Calu3 (cell line): ENCODE measurements around the gene ANO2. TPM values are rescaled to one million over a fixed set of nuclear protein-coding genes. Genes with fewer than 3 reads are reported as not detected.

ENCODE experiments used
- BruUV-seq: library from RNA; stranded (reverse); fragments of 400-500 nt; replicated peaks from 2 replicates; lab custom pipeline; 2021; lab: Mats Ljungman, UMichigan
- CTCF ChIA-PET: fragments of 300-600 bp; sonication (Branson Sonifier 250); formaldehyde crosslinking; loops from one replicate; lab custom pipeline; 2022; ENCODE audit warnings: antibody characterized with exemption; lab: Charles Lee
- DNase-seq: peaks from one replicate; pipeline ENCODE4 v3.0.0; 2022
- H3K27ac Mint-ChIP-seq: one replicate; pipeline ENCODE4 v1.8.0; 2022; ENCODE audit warnings: mixed read lengths; ENCODE audit not compliant: unreplicated experiment
- H3K27me3 Mint-ChIP-seq: one replicate; pipeline ENCODE4 v1.8.0; 2022; ENCODE audit warnings: mixed read lengths; ENCODE audit not compliant: unreplicated experiment
- H3K36me3 Mint-ChIP-seq: one replicate; pipeline ENCODE4 v1.8.0; 2022; ENCODE audit warnings: mild to moderate bottlenecking, moderate library complexity, mixed read lengths; ENCODE audit not compliant: insufficient read depth, unreplicated experiment
- H3K4me1 Mint-ChIP-seq: one replicate; pipeline ENCODE4 v1.8.0; 2022; ENCODE audit warnings: mild to moderate bottlenecking, low read depth, mixed read lengths; ENCODE audit not compliant: unreplicated experiment
- H3K4me3 Mint-ChIP-seq: one replicate; pipeline ENCODE4 v1.8.0; 2022; ENCODE audit warnings: mild to moderate bottlenecking, low read depth, moderate library complexity, mixed read lengths; ENCODE audit not compliant: unreplicated experiment
- H3K9me3 Mint-ChIP-seq: one replicate; pipeline ENCODE4 v1.8.0; 2022; ENCODE audit warnings: low read depth, mixed read lengths; ENCODE audit not compliant: unreplicated experiment
- CTCF ChIP-seq: fragments of 200-600 bp; IDR thresholded peaks from one replicate; pipeline ENCODE4 v1.8.0; 2022; ENCODE audit warnings: antibody characterized with exemption; ENCODE audit not compliant: unreplicated experiment
- intact Hi-C: fragments of 100-400 bp; cut with micrococcal nuclease; formaldehyde crosslinking; loops from one replicate; pipeline ENCODE4 v1.10.0; 2022; ENCODE audit not compliant: unreplicated experiment
- total RNA-seq: library from RNA; stranded (reverse); gene quantifications from 2 replicates; pipeline ENCODE4 v1.2.3, GENCODE V29; 2022

The ANO2 gene
- total RNA-seq, 1 experiment from 2014 or later, result not detected

GRCh38 chr12:5520831-5521230 is 424.2 kb downstream of the ANO2 start:
- Mint-ChIP-seq H3K4me3 (no peak overlapping the region), H3K36me3 (no peaks in the 10 kb centered on the region), H3K27ac (no peak overlapping the region), H3K4me1 (no peaks in the 10 kb centered on the region), H3K27me3 (no peaks in the 10 kb centered on the region), H3K9me3 (peaks cover under 1% of the 10 kb centered on the region)
- no TSS peak for BruUV-seq
- no peak for TF ChIP-seq CTCF
- CTCF ChIA-PET, result no interaction called here
- intact Hi-C loops, result no loop called here
- DNase-seq, result no peak

GRCh38 chr12:5520037-5520436 is 425.0 kb downstream of the ANO2 start:
- H3K27ac Mint-ChIP-seq, result no peak overlapping the region
- peaks cover 2% of the 10 kb centered on the region for H3K9me3 Mint-ChIP-seq
- no peaks in the 10 kb centered on the region for H3K36me3 Mint-ChIP-seq
- no peaks in the 10 kb centered on the region for H3K4me1 Mint-ChIP-seq
- no peaks in the 10 kb centered on the region for H3K27me3 Mint-ChIP-seq
- BruUV-seq, result no TSS peak
- TF ChIP-seq CTCF, result no peak
- CTCF ChIA-PET, result interaction anchor here (0.5 kb wide), 1 partner anchor 1130 kb away, joined by 4 read pairs; no protein-coding TSS in a partner anchor
- DNase-seq, result no peak
- intact Hi-C loops, result no loop called here
- H3K4me3 Mint-ChIP-seq, result no peak overlapping the region

- Mint-ChIP-seq H3K4me3 (no peak overlapping the region), H3K27ac (no peak overlapping the region), H3K4me1 (no peaks in the 10 kb centered on the region), H3K9me3 (peaks cover 7% of the 10 kb centered on the region), H3K36me3 (no peaks in the 10 kb centered on the region), H3K27me3 (no peaks in the 10 kb centered on the region)
- no peak for TF ChIP-seq CTCF
- BruUV-seq, result no TSS peak
- DNase-seq, result no peak
- intact Hi-C loops, result no loop called here
- CTCF ChIA-PET, result no interaction called here
Measured at GRCh38 chr12:5518584-5519365, 426.3 kb downstream of the ANO2 start.

- peaks cover 7% of the 10 kb centered on the region for H3K9me3 Mint-ChIP-seq
- H3K27me3 Mint-ChIP-seq, result no peaks in the 10 kb centered on the region
- no peak overlapping the region for H3K27ac Mint-ChIP-seq
- no peaks in the 10 kb centered on the region for H3K36me3 Mint-ChIP-seq
- DNase-seq, result no peak
- no peak overlapping the region for H3K4me3 Mint-ChIP-seq
- CTCF ChIA-PET, result no interaction called here
- intact Hi-C loops, result no loop called here
- no peaks in the 10 kb centered on the region for H3K4me1 Mint-ChIP-seq
- TF ChIP-seq CTCF, result no peak
- BruUV-seq, result no TSS peak
Measured at GRCh38 chr12:5516371-5517241, 428.5 kb downstream of the ANO2 start.
